Measurements from ENCODE around the gene POLR2M. TPM values are rescaled to one million over a fixed set of nuclear protein-coding genes. Genes with fewer than 3 reads are reported as not detected.

Gene POLR2M
- polyA plus RNA-seq, 3 donors: 14.4 to 29.4 (median 26.3) TPM

DNA sequence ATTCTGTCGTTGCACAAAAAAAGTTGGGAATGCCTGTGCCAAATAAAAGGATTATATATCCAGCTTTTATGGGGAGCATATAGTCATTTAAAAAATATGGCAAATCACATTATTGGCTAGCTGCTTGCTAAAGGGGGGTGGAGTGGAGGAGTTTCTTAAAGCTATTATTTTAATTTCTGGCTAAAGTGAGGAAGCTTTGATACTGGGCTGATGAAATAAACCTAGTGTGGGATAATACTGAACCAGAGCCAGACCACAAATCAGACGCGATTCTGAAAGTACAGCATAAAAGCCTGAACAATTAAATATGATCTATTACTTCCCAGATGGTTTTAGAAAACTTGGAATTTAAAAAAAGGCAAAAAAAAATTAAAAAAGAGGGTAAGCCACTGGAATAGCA lies 14.4 kb downstream of the POLR2M start:
- no CpG with 5 or more reads among the region's 3 CpGs for WGBS (ENCODE audit: insufficient coverage)

GRCh38 chr15:57726411-57726810 lies 19.9 kb downstream of the POLR2M start:
- Histone ChIP-seq H3K4me1 (ENCODE audit: control insufficient read depth in 1 of 2, insufficient read depth in 2 of 2, low read length in 2 of 2) (no peaks in the 10 kb centered on the region), H3K9me3 (replicated peaks in 1 of 2; ENCODE audit: control insufficient read depth in 1 of 2, insufficient read depth in 1 of 2, low read length in 2 of 2) (no peaks in the 10 kb centered on the region), H3K36me3 (replicated peaks in 1 of 2; ENCODE audit: control insufficient read depth in 1 of 2, insufficient read depth in 2 of 2, low read length in 2 of 2) (no peaks in the 10 kb centered on the region), H4K20me1 (ENCODE audit: insufficient read depth, low read length) (no peaks in the 10 kb centered on the region), H3K27me3 (ENCODE audit: control insufficient read depth in 2 of 2, insufficient read depth in 2 of 2, low read length in 2 of 2) (no peaks in the 10 kb centered on the region), H3K27ac (ENCODE audit: low read depth in 1 of 2, low read length in 2 of 2) (no peak overlapping the region), H3K79me2 (ENCODE audit: insufficient read depth, low read length) (no peaks in the 10 kb centered on the region), H3K4me3 (replicated peaks in 1 of 3; ENCODE audit: low read depth in 2 of 3, low read length in 3 of 3) (no peak overlapping the region), H2AFZ (ENCODE audit: insufficient read depth, low read depth, low read length, poor library complexity, severe bottlenecking) (no peak overlapping the region), H3K9ac (ENCODE audit: insufficient read depth, low read length, poor library complexity, severe bottlenecking) (no peak overlapping the region), H3K4me2 (replicated peaks; ENCODE audit: extremely low read depth, low read length, poor library complexity, severe bottlenecking) (no peak overlapping the region)
- intact Hi-C loops (cut with micrococcal nuclease): no loop called here
- Mint-ChIP-seq H3K4me1 (no peaks in the 10 kb centered on the region), H3K9me3 (peaks cover 0 to 3% (median 2%) of the 10 kb centered on the region in 7 donors), H3K27ac (peak overlapping the region in 1 of 7 donors; percentile 6), H3K27me3 (ENCODE audit: low read depth in 3 of 3) (no peaks in the 10 kb centered on the region), H3K36me3 (peaks cover 3 to 8% of the 10 kb centered on the region in 2 donors), H3K4me3 (no peak overlapping the region)
- whole genome bisulfite sequencing (ENCODE audit: insufficient coverage): 100% methylated on average over 3 of the region's 3 CpGs
- TF ChIP-seq, protein P1, sequence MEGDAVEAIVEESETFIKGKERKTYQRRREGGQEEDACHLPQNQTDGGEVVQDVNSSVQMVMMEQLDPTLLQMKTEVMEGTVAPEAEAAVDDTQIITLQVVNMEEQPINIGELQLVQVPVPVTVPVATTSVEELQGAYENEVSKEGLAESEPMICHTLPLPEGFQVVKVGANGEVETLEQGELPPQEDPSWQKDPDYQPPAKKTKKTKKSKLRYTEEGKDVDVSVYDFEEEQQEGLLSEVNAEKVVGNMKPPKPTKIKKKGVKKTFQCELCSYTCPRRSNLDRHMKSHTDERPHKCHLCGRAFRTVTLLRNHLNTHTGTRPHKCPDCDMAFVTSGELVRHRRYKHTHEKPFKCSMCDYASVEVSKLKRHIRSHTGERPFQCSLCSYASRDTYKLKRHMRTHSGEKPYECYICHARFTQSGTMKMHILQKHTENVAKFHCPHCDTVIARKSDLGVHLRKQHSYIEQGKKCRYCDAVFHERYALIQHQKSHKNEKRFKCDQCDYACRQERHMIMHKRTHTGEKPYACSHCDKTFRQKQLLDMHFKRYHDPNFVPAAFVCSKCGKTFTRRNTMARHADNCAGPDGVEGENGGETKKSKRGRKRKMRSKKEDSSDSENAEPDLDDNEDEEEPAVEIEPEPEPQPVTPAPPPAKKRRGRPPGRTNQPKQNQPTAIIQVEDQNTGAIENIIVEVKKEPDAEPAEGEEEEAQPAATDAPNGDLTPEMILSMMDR (IDR thresholded peaks at IDR 0.05): no peak
- no peak for DNase-seq

More for the DNA sequence above, 14.4 kb downstream of the POLR2M start:
- H4K20me1 ChIP-seq (ENCODE audit: insufficient read depth, low read length): peaks cover 5% of the 10 kb centered on the region
- peaks cover 36 to 42% of the 10 kb centered on the region in 2 donors for H3K36me3 Mint-ChIP-seq
- H3K4me3 Mint-ChIP-seq: no peak overlapping the region
- no peak overlapping the region for H3K4me2 ChIP-seq (replicated peaks; ENCODE audit: extremely low read depth, low read length, poor library complexity, severe bottlenecking)
- no peaks in the 10 kb centered on the region for H3K4me1 ChIP-seq (ENCODE audit: control insufficient read depth in 1 of 2, insufficient read depth in 2 of 2, low read length in 2 of 2)
- H3K9me3 Mint-ChIP-seq: peaks cover 0 to 5% (median 2%) of the 10 kb centered on the region in 7 donors
- H3K4me3 ChIP-seq (replicated peaks in 1 of 3; ENCODE audit: low read depth in 2 of 3, low read length in 3 of 3): no peak overlapping the region
- TF ChIP-seq, protein P1 (IDR thresholded peaks at IDR 0.05): no peak
- no peak overlapping the region for H3K27ac Mint-ChIP-seq
- H2AFZ ChIP-seq (ENCODE audit: insufficient read depth, low read depth, low read length, poor library complexity, severe bottlenecking): no peak overlapping the region
- peaks cover 16 to 34% of the 10 kb centered on the region in 2 donors for H3K36me3 ChIP-seq (replicated peaks in 1 of 2; ENCODE audit: control insufficient read depth in 1 of 2, insufficient read depth in 2 of 2, low read length in 2 of 2)
- no peaks in the 10 kb centered on the region for H3K9me3 ChIP-seq (replicated peaks in 1 of 2; ENCODE audit: control insufficient read depth in 1 of 2, insufficient read depth in 1 of 2, low read length in 2 of 2)
- no peaks in the 10 kb centered on the region for H3K4me1 Mint-ChIP-seq
- no peaks in the 10 kb centered on the region for H3K27me3 ChIP-seq (ENCODE audit: control insufficient read depth in 2 of 2, insufficient read depth in 2 of 2, low read length in 2 of 2)
- H3K9ac ChIP-seq (ENCODE audit: insufficient read depth, low read length, poor library complexity, severe bottlenecking): no peak overlapping the region
- no peaks in the 10 kb centered on the region for H3K79me2 ChIP-seq (ENCODE audit: insufficient read depth, low read length)
- intact Hi-C loops (cut with micrococcal nuclease): no loop called here
- H3K27me3 Mint-ChIP-seq (ENCODE audit: low read depth in 3 of 3): no peaks in the 10 kb centered on the region
- DNase-seq: no peak
- H3K27ac ChIP-seq (ENCODE audit: low read depth in 1 of 2, low read length in 2 of 2): no peak overlapping the region

Data from CD14-positive monocyte (primary cell).